ENCODE measurements around the gene VPS4A. TPM values are rescaled to one million over a fixed set of nuclear protein-coding genes. Genes with fewer than 3 reads are reported as not detected.

Gene VPS4A
- total and polyA plus RNA-seq, 7 donors = 38.1 to 76.2 (median 56.5) TPM

- no peak overlapping the region for H3K27ac ChIP-seq
- no peaks in the 10 kb centered on the region for H3K9me3 ChIP-seq
- no peak for DNase-seq
- no peak for TF ChIP-seq CTCF (IDR thresholded peaks at IDR 0.05)
- WGBS, 3 donors = 88 to 96% (median 91%) methylated on average over 7 of the region's 7 CpGs
- no peak for ATAC-seq
- no peaks in the 10 kb centered on the region for H3K4me1 ChIP-seq
- H3K27me3 ChIP-seq (ENCODE audit: insufficient read depth in 3 of 3, low read length in 2 of 3) = no peaks in the 10 kb centered on the region
- intact Hi-C loops (cut with DNase I) = no loop called here
- H3K4me3 ChIP-seq = no peak overlapping the region
- H3K36me3 ChIP-seq (ENCODE audit: insufficient read depth in 1 of 2, low read depth in 1 of 2) = peaks cover 8 to 87% of the 10 kb centered on the region in 2 donors
Measured at GRCh38 chr16:69366431-69366830, 55.3 kb downstream of the VPS4A start.

- Histone ChIP-seq H3K4me1 (no peaks in the 10 kb centered on the region), H3K9me3 (no peaks in the 10 kb centered on the region), H3K36me3 (ENCODE audit: insufficient read depth in 1 of 2, low read depth in 1 of 2) (peaks cover 8 to 99% of the 10 kb centered on the region in 2 donors), H3K27me3 (ENCODE audit: insufficient read depth in 3 of 3, low read length in 2 of 3) (no peaks in the 10 kb centered on the region), H3K4me3 (no peak overlapping the region), H3K27ac (no peak overlapping the region)
- intact Hi-C loops (cut with DNase I) = no loop called here
- no peak for TF ChIP-seq CTCF (IDR thresholded peaks at IDR 0.05)
- ATAC-seq (no peak), DNase-seq (no peak)
- WGBS, 3 donors = 77 to 82% (median 80%) methylated on average over 7 of the region's 7 CpGs
Measured at GRCh38 chr16:69367980-69368379, 56.8 kb downstream of the VPS4A start.

- intact Hi-C loops (cut with DNase I) = no loop called here
Measured at GRCh38 chr16:69368866-69369265, 57.7 kb downstream of the VPS4A start.

GRCh38 chr16:69371564-69371963, 60.4 kb downstream of the VPS4A start:
- no peak overlapping the region for H3K4me3 ChIP-seq
- intact Hi-C loops (cut with DNase I) = no loop called here
- no peaks in the 10 kb centered on the region for H3K9me3 ChIP-seq
- H3K36me3 ChIP-seq (ENCODE audit: insufficient read depth in 1 of 2, low read depth in 1 of 2) = peaks cover 8 to 88% of the 10 kb centered on the region in 2 donors
- ATAC-seq (no peak), DNase-seq (no peak)
- TF ChIP-seq CTCF (IDR thresholded peaks at IDR 0.05) = no peak
- WGBS, 3 donors = 93 to 98% (median 96%) methylated on average over 2 of the region's 2 CpGs
- H3K27ac ChIP-seq = no peak overlapping the region
- H3K27me3 ChIP-seq (ENCODE audit: insufficient read depth in 3 of 3, low read length in 2 of 3) = no peaks in the 10 kb centered on the region
- no peaks in the 10 kb centered on the region for H3K4me1 ChIP-seq

More at GRCh38 chr16:69368866-69369265, 57.7 kb downstream of the VPS4A start:
- no peak overlapping the region for H3K4me3 ChIP-seq
- no peak overlapping the region for H3K27ac ChIP-seq
- H3K9me3 ChIP-seq = no peaks in the 10 kb centered on the region
- WGBS, 3 donors = 96 to 98% (median 97%) methylated on average over 4 of the region's 4 CpGs
- H3K36me3 ChIP-seq (ENCODE audit: insufficient read depth in 1 of 2, low read depth in 1 of 2) = peaks cover 8 to 98% of the 10 kb centered on the region in 2 donors
- H3K27me3 ChIP-seq (ENCODE audit: insufficient read depth in 3 of 3, low read length in 2 of 3) = no peaks in the 10 kb centered on the region
- no peak for DNase-seq
- TF ChIP-seq CTCF (IDR thresholded peaks at IDR 0.05) = no peak
- H3K4me1 ChIP-seq = no peaks in the 10 kb centered on the region
- no peak for ATAC-seq

- no peak for ATAC-seq
- H3K27me3 ChIP-seq (ENCODE audit: insufficient read depth in 3 of 3, low read length in 2 of 3) = no peaks in the 10 kb centered on the region
- H3K4me1 ChIP-seq = no peaks in the 10 kb centered on the region
- no peak overlapping the region for H3K4me3 ChIP-seq
- no peak for DNase-seq
- intact Hi-C loops (cut with DNase I) = no loop called here
- TF ChIP-seq CTCF (IDR thresholded peaks at IDR 0.05) = no peak
- WGBS, 3 donors = 91 to 100% (median 92%) methylated on average over 1 of the region's 1 CpG
- no peaks in the 10 kb centered on the region for H3K9me3 ChIP-seq
- H3K27ac ChIP-seq = no peak overlapping the region
- peaks cover 7 to 84% of the 10 kb centered on the region in 2 donors for H3K36me3 ChIP-seq (ENCODE audit: insufficient read depth in 1 of 2, low read depth in 1 of 2)
Measured at GRCh38 chr16:69373019-69373418, 61.9 kb downstream of the VPS4A start.
